HG03025 (cell line): ENCODE measurements around the gene RYR1.
"Not testable (repeated sequence)": the region's sequence is repeated elsewhere in the genome, so short reads cannot be mapped to it uniquely, and the experiment has no call there.

Experiments
- ATAC-seq: cut with Tn5 transposase; IDR thresholded peaks from one replicate; pipeline ENCODE4 v1.9.1; 2021; ENCODE audit warnings: mild to moderate bottlenecking, moderate library complexity; ENCODE audit not compliant: unreplicated experiment, low FRiP score

RYR1 gene

DNA sequence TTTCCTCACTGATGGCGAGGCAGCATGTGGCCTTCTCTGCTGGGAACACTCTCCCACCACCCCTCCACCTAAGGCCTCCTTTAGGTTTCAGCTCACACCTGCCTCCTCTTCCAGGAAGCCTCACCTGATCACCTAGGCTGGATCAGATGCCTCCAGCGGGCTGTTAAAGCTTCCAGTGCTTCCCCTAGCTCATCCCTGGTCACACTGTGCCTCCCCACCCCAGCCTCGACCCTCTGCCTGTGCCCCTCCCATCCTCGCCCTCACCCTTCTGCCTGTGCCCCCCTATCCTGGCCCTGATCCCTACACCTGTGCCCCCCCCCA lies 150.5 kb downstream of the RYR1 start:
- ATAC-seq: no peak

GRCh38 chr19:38587562-38587961 lies 154.1 kb downstream of the RYR1 start:
- ATAC-seq: no peak

- no peak for ATAC-seq
Observed at GRCh38 chr19:38588041-38588440, 154.6 kb downstream of the RYR1 start.

GRCh38 chr19:38592940-38593339 lies 159.4 kb downstream of the RYR1 start:
- no peak for ATAC-seq

- ATAC-seq: no peak
Observed at GRCh38 chr19:38596057-38596981, 162.8 kb downstream of the RYR1 start.

DNA sequence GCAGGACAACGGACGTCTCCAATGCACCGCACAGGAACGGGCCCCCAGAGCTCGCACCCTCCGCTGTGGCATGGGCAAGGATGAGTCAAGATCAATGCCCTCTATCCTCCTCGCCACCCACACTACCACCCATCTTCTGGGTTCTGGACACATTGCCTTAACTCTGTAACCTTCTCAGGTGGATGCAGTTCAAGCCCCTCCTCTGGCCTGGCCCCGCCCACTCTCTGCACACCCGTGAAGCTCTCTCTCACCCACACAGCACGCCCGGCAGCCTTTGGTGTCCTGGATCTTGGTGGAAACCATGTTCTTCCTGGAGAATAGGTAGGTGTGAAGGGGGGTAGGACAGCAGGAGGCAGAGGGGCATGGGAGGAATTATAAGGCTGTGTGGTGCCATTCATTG lies 163.6 kb downstream of the RYR1 start:
- no peak for ATAC-seq

GRCh38 chr19:38599722-38600121 lies 166.2 kb downstream of the RYR1 start:
- ATAC-seq: no peak

GRCh38 chr19:38602856-38603255 lies 169.4 kb downstream of the RYR1 start:
- ATAC-seq: not testable (repeated sequence)

DNA sequence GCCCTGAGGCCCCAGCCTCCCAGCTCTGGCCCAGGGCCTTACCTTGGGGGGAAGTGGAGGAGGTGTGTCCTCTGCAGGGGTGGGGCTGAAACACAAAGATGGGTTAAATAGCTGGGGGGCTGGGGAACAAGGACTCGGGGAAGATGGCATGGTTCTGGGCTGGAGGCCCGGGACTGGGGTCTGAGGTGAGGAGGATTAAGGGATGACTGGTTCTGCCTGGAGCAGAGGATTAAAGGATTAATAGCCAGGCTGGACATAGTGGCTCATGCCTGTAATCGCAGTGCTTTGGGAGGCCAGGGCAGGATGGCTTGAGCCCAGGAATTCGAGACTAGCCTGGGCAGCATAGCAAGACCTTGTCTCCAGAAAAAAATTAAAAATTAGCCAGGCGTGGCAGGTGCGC lies 172.6 kb downstream of the RYR1 start:
- ATAC-seq: no peak

DNA sequence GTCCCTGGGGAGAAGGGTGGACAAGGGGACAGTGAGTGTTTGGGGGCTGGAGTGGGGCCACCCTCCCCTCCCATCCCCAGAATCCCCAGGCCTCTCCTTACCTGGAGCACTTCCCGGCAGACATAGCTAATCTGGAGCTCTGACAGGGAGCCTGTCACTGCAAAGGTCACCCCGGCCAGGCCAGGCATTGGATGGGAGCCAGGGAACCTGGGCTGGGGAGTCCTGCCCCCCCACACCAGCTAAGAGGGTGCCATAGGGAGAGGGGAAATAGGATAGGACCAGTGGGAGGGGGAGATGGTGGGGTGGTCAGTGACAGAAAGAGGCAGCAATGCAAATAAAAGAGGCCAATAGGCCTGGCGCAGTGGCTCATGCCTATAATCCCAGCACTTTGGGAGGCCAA lies 180.8 kb downstream of the RYR1 start:
- no peak for ATAC-seq

DNA sequence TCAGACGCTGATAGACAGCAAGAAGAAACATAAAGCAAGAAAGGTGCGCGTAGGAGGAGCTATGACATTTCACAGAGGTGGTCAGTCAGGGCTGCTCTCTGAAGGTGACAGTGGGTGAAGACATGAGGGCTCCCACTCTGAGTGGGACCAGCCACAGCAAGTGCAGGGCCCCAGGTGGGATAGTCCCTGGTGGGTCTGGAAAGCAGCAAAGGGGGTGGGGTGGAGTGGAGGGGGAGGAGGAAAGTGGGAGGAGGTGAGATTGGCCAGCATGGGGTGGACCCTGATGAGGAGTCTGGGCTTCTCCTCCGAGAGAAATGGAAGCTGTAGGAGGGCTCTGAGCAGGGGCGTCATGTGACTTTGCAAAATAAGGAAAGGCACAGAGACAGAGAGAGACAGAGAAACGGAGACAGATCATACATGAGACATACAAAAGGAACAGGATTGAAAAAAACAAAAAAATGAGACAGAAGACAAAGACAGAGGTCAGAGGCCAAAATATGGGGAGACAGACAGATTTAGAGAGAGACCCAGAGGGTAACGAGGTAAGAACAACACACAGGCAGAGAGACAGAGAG lies 181.6 kb downstream of the RYR1 start:
- no peak for ATAC-seq

DNA sequence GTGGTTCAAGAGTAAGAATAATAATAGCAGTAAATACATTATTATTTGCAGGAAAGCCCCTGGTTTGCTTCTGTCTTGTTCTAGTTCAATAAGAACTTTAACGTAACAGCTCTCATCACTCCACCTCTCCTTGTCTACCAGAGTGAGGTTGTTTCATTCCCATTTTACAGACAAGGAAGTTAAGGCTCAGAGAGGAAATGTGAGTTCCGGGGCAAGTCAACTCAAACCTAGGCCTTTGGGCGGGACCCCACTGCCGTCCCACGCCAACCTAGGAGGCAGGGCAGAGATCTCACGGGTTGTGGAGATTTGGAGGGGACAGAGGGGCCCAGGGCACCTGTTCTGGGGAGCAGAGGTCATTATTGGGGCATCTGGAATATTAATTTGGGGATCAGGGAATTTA lies 182.8 kb downstream of the RYR1 start:
- no peak for ATAC-seq

DNA sequence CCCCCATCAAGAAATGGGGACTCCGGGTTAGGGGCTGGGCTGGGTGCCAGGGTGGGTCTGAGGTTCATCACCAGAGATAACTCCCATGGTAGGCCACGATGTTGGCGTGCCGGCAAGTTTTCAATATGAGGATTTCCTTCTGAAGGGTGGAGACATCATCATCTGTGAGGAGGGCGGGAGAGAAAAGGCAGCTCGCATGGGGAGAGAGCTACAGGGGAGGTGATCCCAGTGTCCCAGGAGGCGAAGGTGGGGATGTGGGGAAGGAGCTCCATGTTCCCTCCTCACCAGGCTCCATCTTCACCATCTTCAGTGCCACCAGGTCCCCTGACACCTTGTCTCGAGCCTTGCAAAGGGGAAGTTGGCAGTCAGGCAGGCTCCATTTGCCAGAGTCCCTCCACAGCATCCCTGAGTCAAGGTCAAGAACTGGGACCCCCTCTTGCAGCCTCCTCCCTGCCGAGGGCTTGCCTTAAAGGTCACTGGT lies 183.8 kb downstream of the RYR1 start:
- ATAC-seq: no peak

- peak; percentile 40 for ATAC-seq
Observed at GRCh38 chr19:38617764-38618589, 184.5 kb downstream of the RYR1 start, which contains the start of gene MAP4K1. Gene MAP4K1 (minus strand): TSS chr19:38617953. CDS start chr19:38617895, 58 bp downstream.

DNA sequence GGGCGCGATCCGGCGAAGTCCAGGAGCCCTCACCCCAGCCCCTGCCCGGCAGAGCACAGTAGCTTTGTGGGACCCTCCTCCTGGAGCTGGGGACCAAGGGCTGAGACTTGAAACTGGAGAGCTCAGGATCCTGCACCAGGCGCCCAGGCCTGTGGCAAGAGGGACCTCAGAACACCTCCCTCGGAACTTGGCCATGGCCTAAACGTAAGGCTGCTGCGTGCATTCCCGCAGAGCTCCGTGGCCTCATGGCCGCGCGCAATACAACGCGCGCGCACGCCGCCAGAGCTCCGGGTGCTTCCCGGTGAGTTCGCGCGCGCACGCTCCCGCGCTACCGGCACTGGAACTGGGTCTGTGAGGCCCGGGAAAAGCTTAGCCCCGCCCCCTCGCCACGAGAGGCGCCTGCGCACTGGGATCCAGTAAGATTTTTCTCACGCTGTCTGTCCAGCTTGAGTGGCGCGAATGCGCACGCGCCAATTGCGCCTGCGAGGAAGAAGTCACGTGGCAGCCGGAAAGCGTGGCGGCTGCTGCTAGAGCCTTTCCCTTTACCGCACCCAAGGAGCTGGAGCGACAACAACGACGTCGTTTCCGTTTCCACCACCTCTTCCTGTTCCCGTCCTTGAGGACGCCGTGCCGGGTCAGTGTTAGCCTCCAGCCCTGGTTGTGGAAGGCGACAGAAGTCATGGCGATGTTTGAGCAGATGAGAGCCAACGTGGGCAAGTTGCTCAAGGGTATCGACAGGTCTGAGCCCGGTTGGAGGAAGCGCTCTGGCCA lies 185.3 kb downstream of the RYR1 start, which contains the start of gene EIF3K:
Gene EIF3K, plus strand, starts transcription at position 599 of the 771 bp plus-strand sequence. Its CDS starts 81 bp downstream, at position 680.
- ATAC-seq: peak; percentile 75

- ATAC-seq: peak; percentile 1
Observed at GRCh38 chr19:38619361-38620174, 186.1 kb downstream of the RYR1 start.

- no peak for ATAC-seq
Observed at GRCh38 chr19:38624822-38625221, 191.3 kb downstream of the RYR1 start.

- ATAC-seq: no peak
Observed at GRCh38 chr19:38626401-38626800, 192.9 kb downstream of the RYR1 start.

DNA sequence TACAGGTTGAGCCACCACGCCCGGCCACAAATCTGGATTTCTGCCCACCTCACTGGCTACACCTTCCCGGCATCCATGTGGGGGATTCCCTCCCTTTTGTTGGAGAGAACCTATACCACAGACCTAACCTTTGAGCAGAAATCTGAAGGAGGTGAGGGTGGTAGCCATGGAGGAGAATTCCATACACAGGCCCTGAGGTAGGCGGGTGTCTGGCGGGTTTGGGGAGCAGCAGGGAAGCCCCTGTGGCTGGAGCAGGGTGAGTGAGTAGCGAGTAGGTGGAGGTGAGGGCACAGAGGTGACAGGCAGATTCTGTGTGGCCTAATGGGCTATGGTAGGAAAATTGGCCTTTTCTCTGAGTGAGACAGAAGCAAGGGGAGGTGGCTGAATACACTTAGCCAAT lies 196.1 kb downstream of the RYR1 start:
- no peak for ATAC-seq
